ENCODE measurements around the gene QARS1. TPM values are rescaled to one million over a fixed set of nuclear protein-coding genes. Genes with fewer than 3 reads are reported as not detected.

Gene QARS1
- total and polyA plus RNA-seq, 2 experiments from 2014 or later, result 173 to 373 TPM

DNA sequence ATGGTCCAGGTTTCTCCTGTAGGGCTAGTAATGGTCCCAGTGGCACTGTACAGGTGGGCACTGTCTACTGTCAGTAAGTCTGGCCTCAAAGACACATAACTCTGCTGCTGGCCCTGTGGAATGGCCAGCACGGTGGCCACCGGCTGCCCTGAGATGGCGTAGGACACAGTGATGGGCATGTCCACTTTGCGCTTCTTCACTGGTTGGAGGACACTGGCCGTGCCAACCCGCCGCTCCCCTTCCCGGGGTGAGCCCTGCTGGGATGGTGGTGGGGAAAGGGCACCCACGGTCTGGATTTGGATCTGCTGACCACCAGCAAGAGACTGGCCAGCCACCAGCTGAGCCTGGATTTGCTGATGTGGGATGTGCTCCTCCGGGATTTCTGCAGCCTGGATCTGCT, 47.3 kb downstream of the QARS1 start:
- no peak overlapping the region for H3K4me3 ChIP-seq
- 0 out of 2 replicates have a peak, but pooled peaks cover 2% of the 10 kb centered on the region for H3F3A ChIP-seq (replicated peaks; ENCODE audit: low read depth)
- TF ChIP-seq POLR2AphosphoS5 (IDR thresholded peaks at IDR 0.05; ENCODE audit: low read depth) (no peak), ZNF462 (CRISPR knock-in tag; IDR thresholded peaks at IDR 0.05) (no peak), CREB1 (CRISPR knock-in tag; IDR thresholded peaks at IDR 0.05; ENCODE audit: low read depth) (no peak), CTCF (conservative IDR thresholded peaks at IDR 0.05; ENCODE audit: low read depth in 2 of 2) (no peak), STAT1 (IDR thresholded peaks at IDR 0.05; ENCODE audit: unreplicated experiment) (no peak), JUNB (IDR thresholded peaks at IDR 0.05; ENCODE audit: unreplicated experiment) (no peak), EZH2 (IDR thresholded peaks at IDR 0.05; ENCODE audit: low read depth, unreplicated experiment) (no peak)
- TF ChIP-seq, protein P1, sequence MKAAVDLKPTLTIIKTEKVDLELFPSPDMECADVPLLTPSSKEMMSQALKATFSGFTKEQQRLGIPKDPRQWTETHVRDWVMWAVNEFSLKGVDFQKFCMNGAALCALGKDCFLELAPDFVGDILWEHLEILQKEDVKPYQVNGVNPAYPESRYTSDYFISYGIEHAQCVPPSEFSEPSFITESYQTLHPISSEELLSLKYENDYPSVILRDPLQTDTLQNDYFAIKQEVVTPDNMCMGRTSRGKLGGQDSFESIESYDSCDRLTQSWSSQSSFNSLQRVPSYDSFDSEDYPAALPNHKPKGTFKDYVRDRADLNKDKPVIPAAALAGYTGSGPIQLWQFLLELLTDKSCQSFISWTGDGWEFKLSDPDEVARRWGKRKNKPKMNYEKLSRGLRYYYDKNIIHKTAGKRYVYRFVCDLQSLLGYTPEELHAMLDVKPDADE (IDR thresholded peaks at IDR 0.05), result no peak
- no peaks in the 10 kb centered on the region for H3K4me1 Mint-ChIP-seq
- no peak overlapping the region for H3K27ac Mint-ChIP-seq
- DNase-seq (ENCODE audit: low spot score), result no peak
- peaks cover 11% of the 10 kb centered on the region for H4K20me1 ChIP-seq (replicated peaks; ENCODE audit: insufficient read depth)
- ATAC-seq, result no peak
- H2AFZ ChIP-seq, result no peak overlapping the region
- peaks cover 65% of the 10 kb centered on the region for H3K36me3 Mint-ChIP-seq (ENCODE audit: low read depth)
- no peaks in the 10 kb centered on the region for H3K4me1 ChIP-seq (ENCODE audit: insufficient read depth)
- H3K9me2 ChIP-seq (ENCODE audit: insufficient read depth), result no peaks in the 10 kb centered on the region
- peaks cover 29% of the 10 kb centered on the region for H3K79me2 ChIP-seq (replicated peaks; ENCODE audit: insufficient read depth)
- no peak overlapping the region for H3K27ac ChIP-seq (ENCODE audit: low read depth)
- H3K9me3 Mint-ChIP-seq, result no peaks in the 10 kb centered on the region
- no peak overlapping the region for H3K4me2 ChIP-seq
- peaks cover 1% of the 10 kb centered on the region for H3K27me3 Mint-ChIP-seq (ENCODE audit: insufficient read depth, low read depth, poor library complexity)
- H3K4me3 Mint-ChIP-seq, result no peak overlapping the region
- H3K27me3 ChIP-seq (ENCODE audit: insufficient read depth), result no peaks in the 10 kb centered on the region
- H3K36me3 ChIP-seq (ENCODE audit: insufficient read depth), result peaks cover 35% of the 10 kb centered on the region
